ENCODE results near the gene SPHKAP. TPM values are rescaled to one million over a fixed set of nuclear protein-coding genes. Genes with fewer than 3 reads are reported as not detected.

Gene SPHKAP
- total RNA-seq, 3 donors from 2014 or later, result 0.09 to 0.38 (median 0.22) TPM

- Histone ChIP-seq H3K4me1 (ENCODE audit: low read depth) (no peaks in the 10 kb centered on the region), H3K4me3 (no peak overlapping the region), H3K36me3 (ENCODE audit: low read depth) (no peaks in the 10 kb centered on the region), H3K9me3 (no peaks in the 10 kb centered on the region)
- DNase-seq (no peak), ATAC-seq (no peak)
- no peak for TF ChIP-seq CTCF (IDR thresholded peaks at IDR 0.05)
- intact Hi-C loops (cut with DNase I, micrococcal nuclease), result no loop called here
Measured at GRCh38 chr2:228140934-228141528, 40.5 kb downstream of the SPHKAP start.

GRCh38 chr2:228136027-228136426 is 45.5 kb downstream of the SPHKAP start:
- intact Hi-C loops (cut with DNase I, micrococcal nuclease), result no loop called here
- H3K4me3 ChIP-seq, result no peak overlapping the region
- TF ChIP-seq CTCF (IDR thresholded peaks at IDR 0.05), result no peak
- no peaks in the 10 kb centered on the region for H3K9me3 ChIP-seq
- ATAC-seq (no peak), DNase-seq (no peak)
- no peaks in the 10 kb centered on the region for H3K36me3 ChIP-seq (ENCODE audit: low read depth)
- no peaks in the 10 kb centered on the region for H3K4me1 ChIP-seq (ENCODE audit: low read depth)

GRCh38 chr2:228135300-228135699 is 46.2 kb downstream of the SPHKAP start:
- H3K9me3 ChIP-seq, result no peaks in the 10 kb centered on the region
- H3K4me1 ChIP-seq (ENCODE audit: low read depth), result no peaks in the 10 kb centered on the region
- intact Hi-C loops (cut with DNase I, micrococcal nuclease), result no loop called here
- H3K36me3 ChIP-seq (ENCODE audit: low read depth), result no peaks in the 10 kb centered on the region
- ATAC-seq (no peak), DNase-seq (no peak)
- H3K4me3 ChIP-seq, result no peak overlapping the region
- TF ChIP-seq CTCF (IDR thresholded peaks at IDR 0.05), result no peak

GRCh38 chr2:228131833-228132232 is 49.7 kb downstream of the SPHKAP start:
- no peaks in the 10 kb centered on the region for H3K9me3 ChIP-seq
- intact Hi-C loops (cut with DNase I, micrococcal nuclease), result no loop called here
- no peak for ATAC-seq
- H3K36me3 ChIP-seq (ENCODE audit: low read depth), result no peaks in the 10 kb centered on the region
- TF ChIP-seq CTCF (IDR thresholded peaks at IDR 0.05), result no peak
- H3K4me3 ChIP-seq, result no peak overlapping the region
- H3K4me1 ChIP-seq (ENCODE audit: low read depth), result no peaks in the 10 kb centered on the region
- no peak for DNase-seq

- intact Hi-C loops (cut with DNase I, micrococcal nuclease), result no loop called here
Measured at GRCh38 chr2:228126401-228126800, 55.1 kb downstream of the SPHKAP start.

More at GRCh38 chr2:228126401-228126800, 55.1 kb downstream of the SPHKAP start:
- Histone ChIP-seq H3K36me3 (ENCODE audit: low read depth) (no peaks in the 10 kb centered on the region), H3K9me3 (no peaks in the 10 kb centered on the region), H3K4me3 (no peak overlapping the region), H3K4me1 (ENCODE audit: low read depth) (no peaks in the 10 kb centered on the region)
- TF ChIP-seq CTCF (IDR thresholded peaks at IDR 0.05), result no peak
- no peak for DNase-seq
- no peak for ATAC-seq

Measured in mucosa of descending colon (tissue), 3 donors.